Suprapubic skin (tissue), 4 donors: ENCODE results near the gene GOLGB1. TPM values are rescaled to one million over a fixed set of nuclear protein-coding genes. Genes with fewer than 3 reads are reported as not detected.

Experiments used
- DNase-seq, 2 donors: peaks; one replicate each; pipeline ENCODE4 v3.0.0-alpha.2; 2019; ENCODE audit warnings: low spot score in 2 of 2
- H3K27ac ChIP-seq: fragments of 200-600 bp; sonication (generic); one replicate; pipeline ENCODE4 v1.5.1; 2019
- H3K27me3 ChIP-seq: fragments of 200-600 bp; sonication (generic); one replicate; pipeline ENCODE4 v1.5.1; 2019
- H3K36me3 ChIP-seq: fragments of 200-600 bp; sonication (generic); one replicate; pipeline ENCODE4 v1.5.1; 2019
- H3K4me1 ChIP-seq: fragments of 200-600 bp; sonication (generic); one replicate; pipeline ENCODE4 v1.5.1; 2019
- H3K4me3 ChIP-seq: fragments of 200-600 bp; sonication (generic); one replicate; pipeline ENCODE4 v1.5.1; 2019; ENCODE audit warnings: mild to moderate bottlenecking
- H3K9me3 ChIP-seq: fragments of 200-600 bp; sonication (generic); one replicate; pipeline ENCODE4 v1.5.1; 2019
- EP300 ChIP-seq: sonication (generic); formaldehyde crosslinking; IDR thresholded peaks from one replicate; pipeline ENCODE4 v1.6.1; 2017; ENCODE audit warnings: antibody characterized with exemption
- POLR2A ChIP-seq, 2 donors: fragments of 450-650 bp; IDR thresholded peaks; one replicate each; pipeline ENCODE4 v1.6.1; 2017; ENCODE audit warnings: antibody characterized with exemption in 2 of 2, mild to moderate bottlenecking in 2 of 2, moderate library complexity in 2 of 2
- POLR2AphosphoS5 ChIP-seq, 3 donors: sonication (generic); formaldehyde crosslinking; IDR thresholded peaks; one replicate each; pipeline ENCODE4 v1.6.1; 2017; ENCODE audit warnings: antibody characterized with exemption in 3 of 3
- WGBS: methylation state at CpG from one replicate; pipeline ENCODE4 v1.1.5; 2018; 5-methylcytosine and 5-hydroxymethylcytosine counted together
- total RNA-seq, 4 donors: library from RNA; depleted of rRNA; stranded (reverse); fragments of >200 nt; gene quantifications; one replicate each; pipeline ENCODE4 v1.1.0, GENCODE V29; 2016
- TF ChIP-seq, protein P1 (sequence below), 2 donors: fragments of 200-600 bp in 1 of 2; fragments of 450-650 bp in 1 of 2; sonication (generic) in 1 of 2; IDR thresholded peaks; one replicate each; pipeline ENCODE4 v1.5.1; 2016 to 2019; ENCODE audit warnings: antibody characterized with exemption in 2 of 2, mild to moderate bottlenecking in 1 of 2, moderate library complexity in 1 of 2

GOLGB1 gene, protein sequence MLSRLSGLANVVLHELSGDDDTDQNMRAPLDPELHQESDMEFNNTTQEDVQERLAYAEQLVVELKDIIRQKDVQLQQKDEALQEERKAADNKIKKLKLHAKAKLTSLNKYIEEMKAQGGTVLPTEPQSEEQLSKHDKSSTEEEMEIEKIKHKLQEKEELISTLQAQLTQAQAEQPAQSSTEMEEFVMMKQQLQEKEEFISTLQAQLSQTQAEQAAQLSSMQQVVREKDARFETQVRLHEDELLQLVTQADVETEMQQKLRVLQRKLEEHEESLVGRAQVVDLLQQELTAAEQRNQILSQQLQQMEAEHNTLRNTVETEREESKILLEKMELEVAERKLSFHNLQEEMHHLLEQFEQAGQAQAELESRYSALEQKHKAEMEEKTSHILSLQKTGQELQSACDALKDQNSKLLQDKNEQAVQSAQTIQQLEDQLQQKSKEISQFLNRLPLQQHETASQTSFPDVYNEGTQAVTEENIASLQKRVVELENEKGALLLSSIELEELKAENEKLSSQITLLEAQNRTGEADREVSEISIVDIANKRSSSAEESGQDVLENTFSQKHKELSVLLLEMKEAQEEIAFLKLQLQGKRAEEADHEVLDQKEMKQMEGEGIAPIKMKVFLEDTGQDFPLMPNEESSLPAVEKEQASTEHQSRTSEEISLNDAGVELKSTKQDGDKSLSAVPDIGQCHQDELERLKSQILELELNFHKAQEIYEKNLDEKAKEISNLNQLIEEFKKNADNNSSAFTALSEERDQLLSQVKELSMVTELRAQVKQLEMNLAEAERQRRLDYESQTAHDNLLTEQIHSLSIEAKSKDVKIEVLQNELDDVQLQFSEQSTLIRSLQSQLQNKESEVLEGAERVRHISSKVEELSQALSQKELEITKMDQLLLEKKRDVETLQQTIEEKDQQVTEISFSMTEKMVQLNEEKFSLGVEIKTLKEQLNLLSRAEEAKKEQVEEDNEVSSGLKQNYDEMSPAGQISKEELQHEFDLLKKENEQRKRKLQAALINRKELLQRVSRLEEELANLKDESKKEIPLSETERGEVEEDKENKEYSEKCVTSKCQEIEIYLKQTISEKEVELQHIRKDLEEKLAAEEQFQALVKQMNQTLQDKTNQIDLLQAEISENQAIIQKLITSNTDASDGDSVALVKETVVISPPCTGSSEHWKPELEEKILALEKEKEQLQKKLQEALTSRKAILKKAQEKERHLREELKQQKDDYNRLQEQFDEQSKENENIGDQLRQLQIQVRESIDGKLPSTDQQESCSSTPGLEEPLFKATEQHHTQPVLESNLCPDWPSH (N-terminal part only)
- total RNA-seq, result 10 to 100 TPM; 39.3 to 98.4 (median 53.5) TPM

DNA sequence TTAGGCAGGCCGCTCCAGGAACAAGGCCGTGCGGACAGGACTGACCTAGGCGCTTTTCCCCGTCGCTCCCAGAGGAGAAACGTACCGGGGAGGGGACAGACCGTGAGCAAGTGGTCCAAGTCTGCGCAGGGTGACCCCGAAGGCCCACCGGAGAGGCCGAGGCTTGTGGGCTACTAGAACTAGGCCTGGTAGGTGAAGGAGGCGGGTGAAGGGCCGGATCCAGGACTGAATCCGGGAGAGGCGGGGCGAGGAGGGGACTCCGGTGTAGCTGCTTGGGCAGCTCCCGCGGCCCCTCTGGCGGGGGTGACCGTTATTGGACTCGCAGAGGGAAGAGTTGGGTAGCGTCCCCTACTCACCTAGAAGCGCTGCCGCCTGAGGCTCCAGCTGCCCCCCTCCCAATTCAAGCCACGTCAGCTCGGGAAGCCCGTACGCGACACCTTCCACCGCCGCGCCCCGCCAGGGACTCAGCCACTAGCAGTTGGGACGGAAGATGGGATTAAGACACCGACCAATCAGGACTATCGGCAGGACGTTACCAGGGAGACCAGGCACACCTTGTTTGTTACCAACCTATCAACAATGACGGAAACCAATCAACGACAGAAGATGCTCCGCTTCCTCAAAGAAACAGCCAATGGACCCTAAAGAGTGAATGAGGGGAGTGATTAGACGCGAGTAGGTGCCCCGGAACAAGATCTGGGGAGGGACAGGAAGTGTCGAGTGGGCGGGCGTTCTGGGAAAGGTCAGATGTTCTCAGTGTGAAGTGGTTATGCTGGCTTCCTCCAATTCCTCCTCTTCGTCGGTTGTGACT is at the start of gene GOLGB1:
TSS of gene GOLGB1 (minus strand) at position 466 of the 811 bp plus-strand sequence. CDS start 18,770 bp downstream, outside the sequence.
- peak within 1 kb of the TSS; percentile 91 for H3K27ac ChIP-seq
- H3K27me3 ChIP-seq, result peaks cover 3% of the 10 kb centered on the region
- WGBS, result under 1% methylated on average over 35 of the region's 51 CpGs
- no peaks in the 10 kb centered on the region for H3K9me3 ChIP-seq
- H3K4me1 ChIP-seq, result peaks cover 34% of the 10 kb centered on the region
- H3K4me3 ChIP-seq, result peak within 1 kb of the TSS; percentile 76
- DNase-seq, result peak; percentile 97
- no peaks in the 10 kb centered on the region for H3K36me3 ChIP-seq
- peak; percentile 82 to 98 (median 96) for TF ChIP-seq POLR2AphosphoS5 (IDR thresholded peaks at IDR 0.05)
- TF ChIP-seq, protein P1, sequence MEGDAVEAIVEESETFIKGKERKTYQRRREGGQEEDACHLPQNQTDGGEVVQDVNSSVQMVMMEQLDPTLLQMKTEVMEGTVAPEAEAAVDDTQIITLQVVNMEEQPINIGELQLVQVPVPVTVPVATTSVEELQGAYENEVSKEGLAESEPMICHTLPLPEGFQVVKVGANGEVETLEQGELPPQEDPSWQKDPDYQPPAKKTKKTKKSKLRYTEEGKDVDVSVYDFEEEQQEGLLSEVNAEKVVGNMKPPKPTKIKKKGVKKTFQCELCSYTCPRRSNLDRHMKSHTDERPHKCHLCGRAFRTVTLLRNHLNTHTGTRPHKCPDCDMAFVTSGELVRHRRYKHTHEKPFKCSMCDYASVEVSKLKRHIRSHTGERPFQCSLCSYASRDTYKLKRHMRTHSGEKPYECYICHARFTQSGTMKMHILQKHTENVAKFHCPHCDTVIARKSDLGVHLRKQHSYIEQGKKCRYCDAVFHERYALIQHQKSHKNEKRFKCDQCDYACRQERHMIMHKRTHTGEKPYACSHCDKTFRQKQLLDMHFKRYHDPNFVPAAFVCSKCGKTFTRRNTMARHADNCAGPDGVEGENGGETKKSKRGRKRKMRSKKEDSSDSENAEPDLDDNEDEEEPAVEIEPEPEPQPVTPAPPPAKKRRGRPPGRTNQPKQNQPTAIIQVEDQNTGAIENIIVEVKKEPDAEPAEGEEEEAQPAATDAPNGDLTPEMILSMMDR (IDR thresholded peaks at IDR 0.05), result no peak
- TF ChIP-seq POLR2A (IDR thresholded peaks at IDR 0.05), result peak; percentile 95 to 97
- TF ChIP-seq EP300, result no peak

DNA sequence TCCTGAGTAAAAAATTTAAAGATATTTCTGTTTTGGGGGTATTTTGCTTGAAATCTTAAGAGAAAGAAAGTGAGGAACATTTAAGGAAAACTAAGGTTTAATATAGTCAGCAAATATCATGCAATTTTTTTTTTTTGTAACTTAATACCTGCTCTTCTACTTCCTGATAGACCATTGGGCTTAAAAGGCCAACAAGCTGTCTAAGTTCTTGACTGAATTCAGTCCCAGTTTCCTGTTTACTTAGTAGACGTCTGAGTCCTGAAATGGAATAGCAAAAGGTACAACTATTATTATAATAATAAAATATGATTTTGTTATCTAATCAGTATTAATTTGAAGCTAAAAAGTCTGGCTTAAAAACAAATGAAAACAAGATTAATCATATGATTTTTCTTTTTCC is 47.4 kb upstream of the GOLGB1 start:
- 76% methylated on average over 1 of the region's 1 CpG for WGBS
- Histone ChIP-seq H3K4me3 (no peak overlapping the region), H3K9me3 (no peaks in the 10 kb centered on the region), H3K36me3 (peaks cover 8% of the 10 kb centered on the region), H3K27me3 (no peaks in the 10 kb centered on the region), H3K27ac (no peak overlapping the region), H3K4me1 (no peaks in the 10 kb centered on the region)
- no peak for DNase-seq
- TF ChIP-seq POLR2AphosphoS5 (IDR thresholded peaks at IDR 0.05) (no peak), EP300 (no peak), POLR2A (IDR thresholded peaks at IDR 0.05) (no peak)
- TF ChIP-seq, protein P1 (IDR thresholded peaks at IDR 0.05), result no peak

DNA sequence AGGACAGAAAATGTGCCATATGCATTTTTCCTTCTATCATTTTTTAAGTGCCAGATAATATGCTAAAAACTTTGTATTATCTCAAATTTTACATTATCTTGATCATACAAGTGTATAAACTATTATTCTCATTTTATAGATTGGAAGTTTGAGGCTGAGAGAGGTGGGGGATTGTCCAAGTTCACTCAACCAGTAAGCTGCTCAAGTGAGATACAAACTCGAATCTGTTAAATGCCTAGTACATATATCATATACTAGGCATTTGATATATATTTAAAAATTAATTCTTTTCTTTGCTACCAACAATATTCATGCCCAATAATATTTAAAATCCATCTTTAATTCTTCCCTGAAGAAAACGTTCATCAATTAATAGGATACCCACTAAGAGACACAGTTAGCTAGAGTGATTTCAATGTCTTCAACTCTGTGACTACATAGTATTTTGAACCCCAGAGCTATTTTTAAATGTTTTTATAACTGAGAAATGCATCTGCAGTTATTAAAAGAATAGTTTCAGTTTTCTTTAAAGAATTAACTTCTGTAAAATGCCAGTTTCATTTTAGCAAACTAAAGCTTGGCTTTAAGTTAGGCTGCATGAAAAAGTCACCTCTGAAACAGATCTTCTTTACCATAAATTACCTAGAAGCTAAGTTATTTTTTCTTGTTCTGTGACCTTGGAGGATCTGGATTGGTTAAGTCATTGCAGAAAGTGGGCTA is 44.9 kb upstream of the GOLGB1 start:
- DNase-seq, result no peak
- peaks cover 25% of the 10 kb centered on the region for H3K36me3 ChIP-seq
- H3K27me3 ChIP-seq, result no peaks in the 10 kb centered on the region
- H3K4me1 ChIP-seq, result no peaks in the 10 kb centered on the region
- TF ChIP-seq POLR2A (IDR thresholded peaks at IDR 0.05) (no peak), EP300 (no peak), POLR2AphosphoS5 (IDR thresholded peaks at IDR 0.05) (no peak)
- TF ChIP-seq, protein P1 (IDR thresholded peaks at IDR 0.05), result no peak
- 95% methylated on average over 2 of the region's 2 CpGs for WGBS
- H3K4me3 ChIP-seq, result no peak overlapping the region
- H3K27ac ChIP-seq, result no peak overlapping the region
- H3K9me3 ChIP-seq, result no peaks in the 10 kb centered on the region

DNA sequence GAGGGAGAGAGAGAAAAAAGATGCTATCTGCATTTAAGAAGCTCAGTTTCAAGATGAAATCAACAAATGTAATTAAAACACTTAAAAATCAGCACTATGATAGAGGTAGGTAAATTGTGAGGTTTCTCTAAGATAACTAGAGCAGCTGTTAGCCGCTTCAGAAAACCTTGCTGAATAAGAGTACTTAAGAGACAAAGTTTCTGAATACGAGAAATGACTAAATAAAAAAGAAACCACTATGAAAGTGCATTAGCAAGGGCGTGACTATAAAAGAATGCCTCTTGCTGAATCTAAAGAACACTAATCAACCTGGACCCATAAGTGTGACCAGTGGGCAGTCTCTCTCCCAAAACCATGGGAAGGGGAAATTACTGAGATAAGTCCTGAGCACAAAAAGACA is 43.5 kb upstream of the GOLGB1 start:
- WGBS, result 95% methylated on average over 3 of the region's 3 CpGs
- Histone ChIP-seq H3K4me1 (no peaks in the 10 kb centered on the region), H3K9me3 (no peaks in the 10 kb centered on the region), H3K36me3 (peaks cover 37% of the 10 kb centered on the region), H3K4me3 (no peak overlapping the region), H3K27ac (no peak overlapping the region), H3K27me3 (no peaks in the 10 kb centered on the region)
- no peak for DNase-seq
- TF ChIP-seq POLR2A (IDR thresholded peaks at IDR 0.05), result no peak
- TF ChIP-seq POLR2AphosphoS5 (IDR thresholded peaks at IDR 0.05), result no peak
- TF ChIP-seq, protein P1 (IDR thresholded peaks at IDR 0.05), result no peak
- no peak for TF ChIP-seq EP300
